ENCODE results near the gene SPEN.

Gene SPEN

GRCh38 chr1:15962176-15962575 lies 114.7 kb downstream of the SPEN start:
- Mint-ChIP-seq H3K9me3 (no peaks in the 10 kb centered on the region), H3K27ac (no peak overlapping the region), H3K4me1 (ENCODE audit: low read depth) (peaks cover 50% of the 10 kb centered on the region), H3K36me3 (ENCODE audit: low read depth) (peaks cover 25% of the 10 kb centered on the region), H3K27me3 (ENCODE audit: low read depth) (no peaks in the 10 kb centered on the region), H3K4me3 (no peak overlapping the region)
- no peak for DNase-seq (ENCODE audit: low spot score)

DNA sequence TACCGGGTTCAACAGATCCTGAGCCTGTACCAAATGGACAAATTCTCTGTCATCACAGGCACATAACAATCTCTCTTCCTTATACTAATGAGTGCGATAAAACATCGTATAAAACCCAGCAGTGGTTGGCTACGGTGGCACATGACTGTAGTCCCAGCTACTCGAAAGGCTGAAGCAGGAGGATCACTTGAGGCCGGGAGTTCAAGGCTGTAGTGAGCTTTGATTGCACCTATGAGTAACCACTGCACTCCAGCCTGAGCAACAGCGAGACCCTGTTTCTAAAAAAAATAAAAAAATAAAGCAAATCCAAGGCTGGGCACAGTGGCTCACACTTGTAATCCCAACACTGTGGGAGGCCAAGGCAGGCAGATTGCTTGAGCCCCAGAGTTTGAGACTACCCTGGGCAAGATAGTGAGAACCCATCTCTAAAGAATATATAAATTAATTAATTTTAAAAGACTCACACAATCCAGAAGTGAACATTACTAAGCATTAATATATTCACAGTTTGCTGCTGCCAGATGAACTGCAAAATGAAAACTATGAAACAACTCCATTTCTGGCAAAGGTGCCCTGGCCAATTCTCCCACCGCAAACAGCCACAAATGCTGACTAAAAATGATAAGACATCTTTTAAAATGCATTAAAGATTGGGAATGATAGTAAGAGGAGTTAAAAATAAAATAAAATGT lies 115.3 kb downstream of the SPEN start:
- peaks cover 57% of the 10 kb centered on the region for H3K4me1 Mint-ChIP-seq (ENCODE audit: low read depth)
- H3K27me3 Mint-ChIP-seq (ENCODE audit: low read depth) = no peaks in the 10 kb centered on the region
- H3K36me3 Mint-ChIP-seq (ENCODE audit: low read depth) = peaks cover 27% of the 10 kb centered on the region
- H3K4me3 Mint-ChIP-seq = no peak overlapping the region
- H3K27ac Mint-ChIP-seq = no peak overlapping the region
- DNase-seq (ENCODE audit: low spot score) = no peak
- H3K9me3 Mint-ChIP-seq = no peaks in the 10 kb centered on the region

DNA sequence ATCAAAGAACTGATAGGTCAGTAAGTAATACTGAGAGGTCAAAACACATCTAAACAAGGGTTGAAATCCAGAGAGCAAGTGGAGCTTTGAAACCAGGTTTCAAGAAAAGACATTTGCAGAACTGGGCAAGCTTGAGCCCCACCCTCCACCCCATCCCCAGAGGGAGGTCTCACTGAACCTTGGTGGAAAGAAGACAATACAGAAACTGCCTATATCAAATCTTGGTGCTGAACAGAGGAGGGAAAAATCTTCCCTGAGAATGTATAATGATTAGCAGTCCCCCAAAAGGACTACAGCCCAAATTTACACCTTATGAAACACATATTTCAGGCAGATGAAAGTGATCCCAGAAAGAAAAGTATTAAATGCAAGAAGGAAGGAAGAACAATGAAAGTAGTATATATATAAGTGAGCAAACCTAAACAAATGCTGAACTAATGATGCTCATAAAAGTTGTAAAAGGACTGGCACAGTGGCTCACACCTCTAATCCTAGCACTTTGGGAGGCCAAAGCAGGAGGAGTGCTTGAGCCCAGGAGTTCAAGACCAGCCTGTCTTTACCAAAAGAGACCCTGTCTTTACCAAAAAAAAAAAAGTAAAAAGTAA lies 116.0 kb downstream of the SPEN start:
- H3K4me3 Mint-ChIP-seq = peak overlapping the region; percentile 54
- no peaks in the 10 kb centered on the region for H3K9me3 Mint-ChIP-seq
- H3K36me3 Mint-ChIP-seq (ENCODE audit: low read depth) = peaks cover 30% of the 10 kb centered on the region
- peak overlapping the region; percentile 78 for H3K27ac Mint-ChIP-seq
- H3K4me1 Mint-ChIP-seq (ENCODE audit: low read depth) = peaks cover 59% of the 10 kb centered on the region
- H3K27me3 Mint-ChIP-seq (ENCODE audit: low read depth) = no peaks in the 10 kb centered on the region
- no peak for DNase-seq (ENCODE audit: low spot score)

DNA sequence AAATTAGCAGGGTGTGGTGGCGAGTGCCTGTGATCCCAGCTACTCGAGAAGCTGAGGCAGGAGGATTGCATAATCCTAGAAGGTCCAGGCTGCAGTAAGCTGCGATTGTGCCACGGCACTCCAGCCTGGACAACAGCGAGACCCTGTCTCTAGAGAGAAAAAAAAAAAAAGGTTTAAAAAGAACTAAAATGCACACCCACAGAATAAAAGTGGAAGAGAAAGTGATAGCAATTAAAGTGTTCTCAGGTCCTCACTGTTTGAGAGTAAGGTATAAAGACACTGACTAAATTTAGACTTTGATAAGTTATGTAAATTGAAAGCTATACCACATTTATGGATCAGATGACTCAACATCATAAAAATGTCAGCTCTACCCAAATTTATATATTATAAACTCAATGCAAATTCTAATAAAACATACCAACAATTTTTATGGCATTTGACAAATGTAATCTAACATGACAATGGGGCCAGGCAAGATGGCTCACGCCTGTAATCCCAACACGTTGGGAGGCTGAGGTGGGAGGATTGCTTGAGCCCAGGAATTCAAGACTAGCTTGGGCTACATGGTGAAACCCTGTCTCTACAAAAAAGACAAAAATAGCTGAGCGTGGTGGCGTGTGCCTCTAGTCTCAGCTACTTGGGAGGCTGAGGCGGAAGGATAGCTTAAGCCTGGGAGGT lies 116.6 kb downstream of the SPEN start:
- no peaks in the 10 kb centered on the region for H3K27me3 Mint-ChIP-seq (ENCODE audit: low read depth)
- DNase-seq (ENCODE audit: low spot score) = no peak
- H3K27ac Mint-ChIP-seq = peak overlapping the region; percentile 68
- H3K4me3 Mint-ChIP-seq = peak overlapping the region; percentile 54
- H3K9me3 Mint-ChIP-seq = no peaks in the 10 kb centered on the region
- peaks cover 56% of the 10 kb centered on the region for H3K4me1 Mint-ChIP-seq (ENCODE audit: low read depth)
- peaks cover 31% of the 10 kb centered on the region for H3K36me3 Mint-ChIP-seq (ENCODE audit: low read depth)

- peaks cover 40% of the 10 kb centered on the region for H3K36me3 Mint-ChIP-seq (ENCODE audit: low read depth)
- H3K27me3 Mint-ChIP-seq (ENCODE audit: low read depth) = no peaks in the 10 kb centered on the region
- H3K27ac Mint-ChIP-seq = peak overlapping the region; percentile 85
- H3K4me3 Mint-ChIP-seq = peak overlapping the region; percentile 74
- DNase-seq (ENCODE audit: low spot score) = peak; percentile 60
- H3K9me3 Mint-ChIP-seq = peaks cover 3% of the 10 kb centered on the region
- peaks cover 54% of the 10 kb centered on the region for H3K4me1 Mint-ChIP-seq (ENCODE audit: low read depth)
Observed at GRCh38 chr1:15965228-15965767, 117.8 kb downstream of the SPEN start.

GRCh38 chr1:15966081-15966955 lies 118.8 kb downstream of the SPEN start:
- H3K4me1 Mint-ChIP-seq (ENCODE audit: low read depth) = peaks cover 51% of the 10 kb centered on the region
- no peaks in the 10 kb centered on the region for H3K27me3 Mint-ChIP-seq (ENCODE audit: low read depth)
- peak; percentile 90 for DNase-seq (ENCODE audit: low spot score)
- peak overlapping the region; percentile 85 for H3K27ac Mint-ChIP-seq
- peak overlapping the region; percentile 74 for H3K4me3 Mint-ChIP-seq
- H3K9me3 Mint-ChIP-seq = peaks cover 3% of the 10 kb centered on the region
- peaks cover 49% of the 10 kb centered on the region for H3K36me3 Mint-ChIP-seq (ENCODE audit: low read depth)

GRCh38 chr1:15966956-15967344 lies 119.4 kb downstream of the SPEN start:
- H3K4me1 Mint-ChIP-seq (ENCODE audit: low read depth) = peaks cover 53% of the 10 kb centered on the region
- no peak for DNase-seq (ENCODE audit: low spot score)
- H3K27ac Mint-ChIP-seq = peak overlapping the region; percentile 85
- peak overlapping the region; percentile 48 for H3K4me3 Mint-ChIP-seq
- H3K9me3 Mint-ChIP-seq = peaks cover 3% of the 10 kb centered on the region
- no peaks in the 10 kb centered on the region for H3K27me3 Mint-ChIP-seq (ENCODE audit: low read depth)
- peaks cover 48% of the 10 kb centered on the region for H3K36me3 Mint-ChIP-seq (ENCODE audit: low read depth)

DNA sequence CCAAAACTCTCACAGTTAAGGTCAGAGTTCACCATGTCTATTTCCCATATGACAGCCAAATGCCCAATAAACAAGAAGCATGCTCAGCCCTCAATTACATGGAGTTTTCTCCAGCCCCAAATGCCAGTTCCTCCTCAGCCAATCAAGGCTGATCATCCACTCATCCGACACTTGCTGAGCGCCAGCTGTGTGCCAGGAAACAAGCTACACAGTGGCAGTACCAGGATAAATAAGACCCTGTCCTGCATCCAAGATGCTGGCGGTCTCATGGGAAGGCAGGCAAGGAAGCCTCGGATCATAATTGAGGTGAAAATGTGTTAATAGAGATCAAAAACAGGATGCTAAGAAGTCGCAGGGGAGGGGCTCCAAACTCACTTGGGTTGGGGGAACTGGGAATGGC lies 120.7 kb downstream of the SPEN start:
- Mint-ChIP-seq H3K9me3 (peaks cover 3% of the 10 kb centered on the region), H3K27me3 (ENCODE audit: low read depth) (no peaks in the 10 kb centered on the region), H3K4me1 (ENCODE audit: low read depth) (peaks cover 51% of the 10 kb centered on the region), H3K4me3 (no peak overlapping the region), H3K36me3 (ENCODE audit: low read depth) (peaks cover 60% of the 10 kb centered on the region), H3K27ac (no peak overlapping the region)
- DNase-seq (ENCODE audit: low spot score) = no peak

GRCh38 chr1:15969321-15969880 lies 121.9 kb downstream of the SPEN start:
- peaks cover 45% of the 10 kb centered on the region for H3K4me1 Mint-ChIP-seq (ENCODE audit: low read depth)

DNA sequence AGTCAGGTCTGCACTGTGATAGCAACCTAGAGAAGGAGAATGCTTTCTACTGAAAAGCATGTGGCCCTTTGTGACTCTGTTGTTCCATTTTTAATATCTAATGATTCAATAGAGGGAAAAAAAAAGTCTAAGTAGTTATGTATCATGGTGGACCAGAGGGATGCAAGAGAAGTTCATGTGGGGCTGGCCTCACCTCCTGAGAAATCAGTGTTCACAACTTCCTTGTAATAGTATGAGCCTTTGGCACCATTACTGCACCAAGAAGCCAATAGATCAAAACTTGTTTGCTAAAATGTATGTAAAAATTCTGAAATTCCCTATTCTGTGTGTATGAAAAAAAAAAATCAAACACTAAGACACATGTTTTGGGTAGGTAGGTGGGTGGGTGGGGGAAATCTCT lies 123.4 kb downstream of the SPEN start:
- Mint-ChIP-seq H3K4me1 (ENCODE audit: low read depth) (peaks cover 38% of the 10 kb centered on the region), H3K4me3 (no peak overlapping the region), H3K27me3 (ENCODE audit: low read depth) (no peaks in the 10 kb centered on the region), H3K9me3 (peaks cover 3% of the 10 kb centered on the region), H3K27ac (no peak overlapping the region), H3K36me3 (ENCODE audit: low read depth) (peaks cover 58% of the 10 kb centered on the region)
- DNase-seq (ENCODE audit: low spot score) = no peak

More at GRCh38 chr1:15969321-15969880, 121.9 kb downstream of the SPEN start:
- H3K27me3 Mint-ChIP-seq (ENCODE audit: low read depth) = no peaks in the 10 kb centered on the region
- H3K27ac Mint-ChIP-seq = no peak overlapping the region
- no peak for DNase-seq (ENCODE audit: low spot score)
- H3K4me3 Mint-ChIP-seq = no peak overlapping the region
- peaks cover 62% of the 10 kb centered on the region for H3K36me3 Mint-ChIP-seq (ENCODE audit: low read depth)
- peaks cover 3% of the 10 kb centered on the region for H3K9me3 Mint-ChIP-seq

- peaks cover 58% of the 10 kb centered on the region for H3K36me3 Mint-ChIP-seq (ENCODE audit: low read depth)
- no peak overlapping the region for H3K27ac Mint-ChIP-seq
- no peak for DNase-seq (ENCODE audit: low spot score)
- H3K4me3 Mint-ChIP-seq = no peak overlapping the region
- no peaks in the 10 kb centered on the region for H3K27me3 Mint-ChIP-seq (ENCODE audit: low read depth)
- peaks cover 11% of the 10 kb centered on the region for H3K9me3 Mint-ChIP-seq
- H3K4me1 Mint-ChIP-seq (ENCODE audit: low read depth) = peaks cover 34% of the 10 kb centered on the region
Observed at GRCh38 chr1:15972409-15972808, 124.9 kb downstream of the SPEN start.

GRCh38 chr1:15973772-15974171 lies 126.3 kb downstream of the SPEN start:
- peaks cover 46% of the 10 kb centered on the region for H3K36me3 Mint-ChIP-seq (ENCODE audit: low read depth)
- H3K27ac Mint-ChIP-seq = no peak overlapping the region
- no peaks in the 10 kb centered on the region for H3K27me3 Mint-ChIP-seq (ENCODE audit: low read depth)
- peaks cover 11% of the 10 kb centered on the region for H3K9me3 Mint-ChIP-seq
- DNase-seq (ENCODE audit: low spot score) = no peak
- peaks cover 24% of the 10 kb centered on the region for H3K4me1 Mint-ChIP-seq (ENCODE audit: low read depth)
- H3K4me3 Mint-ChIP-seq = no peak overlapping the region

- peaks cover 24% of the 10 kb centered on the region for H3K4me1 Mint-ChIP-seq (ENCODE audit: low read depth)
- peak overlapping the region; percentile 71 for H3K27ac Mint-ChIP-seq
- peaks cover 40% of the 10 kb centered on the region for H3K36me3 Mint-ChIP-seq (ENCODE audit: low read depth)
- H3K4me3 Mint-ChIP-seq = peak overlapping the region; percentile 87
- DNase-seq (ENCODE audit: low spot score) = no peak
- peaks cover 8% of the 10 kb centered on the region for H3K9me3 Mint-ChIP-seq
- no peaks in the 10 kb centered on the region for H3K27me3 Mint-ChIP-seq (ENCODE audit: low read depth)
Observed at GRCh38 chr1:15974855-15975254, 127.3 kb downstream of the SPEN start.

Data from T-helper 2 cell treated with Interferon-gamma antibody and Interleukin-4, amounts not matched to agents 5 μg/mL and 100 μg/mL, for 36 hours (primary cell).